Measurements from ENCODE around the gene TFR2. TPM values are rescaled to one million over a fixed set of nuclear protein-coding genes. Genes with fewer than 3 reads are reported as not detected.
A peak's percentile ranks its signal among the peaks of the same experiment; 100 is the strongest.

TFR2 gene
- 0.60 and 0.95 TPM in 2 replicates for total RNA-seq
- polyA plus RNA-seq: 0.32 and 0.37 TPM in 2 replicates
- polyA plus RNA-seq (2011; cell fraction: cytosol; rRNA removed): 0.21 and 0.30 TPM in 2 replicates
- polyA plus RNA-seq (2011; cell fraction: nucleus; rRNA removed): 0.53 and 0.76 TPM in 2 replicates
- polyA plus RNA-seq (2012): 0.16 and 0.26 TPM in 2 replicates
- polyA minus RNA-seq: 0.39 and 2.7 TPM in 2 replicates
- 10.9 TPM for polyA minus RNA-seq (2011; cell fraction: cytosol; rRNA and poly(A)+ RNA removed)
- polyA minus RNA-seq (2011; cell fraction: nucleus; rRNA and poly(A)+ RNA removed): 0.91 TPM in 1 of 2 replicates, not detected in the other
- percentile 12 among the genes with signal in this experiment for Bru-seq, nascent RNA
- BruChase-seq, experiment 1, labeled RNA remaining after a 6-hour chase: percentile 14 among the genes with signal in this experiment
- BruChase-seq, experiment 2, labeled RNA remaining after a 2-hour chase: percentile 5 among the genes with signal in this experiment
- long read RNA-seq, partial matches to known transcripts: 0 of 1 reads
- long read RNA-seq, other reads (novel, unspliced or antisense): 0 of 1 reads

GRCh38 chr7:100641463-100641859, at the start of gene TFR2:
Gene TFR2 (minus strand): TSS chr7:100641552. CDS start chr7:100641509, 43 bp downstream.
- intact Hi-C loops (cut with micrococcal nuclease) (no loop called here), dilution Hi-C loops (cut with MboI; ENCODE audit: extremely low pct_ligation_motif_present, low sequenced_read_pairs) (no loop called here)
- no TSS peak for BruUV-seq (replicated peaks)
- POLR2A ChIA-PET: no interaction called here
- Histone ChIP-seq H3K79me2 (ENCODE audit: control insufficient read depth, insufficient read depth, low read length) (no peaks in the 10 kb centered on the region), H3K36me3 (ENCODE audit: control insufficient read depth in 2 of 2, extremely low read depth in 1 of 2, insufficient read depth in 2 of 2, low read length in 2 of 2) (no peaks in the 10 kb centered on the region), H3K4me1 (ENCODE audit: control insufficient read depth, extremely low read depth, insufficient read depth, low read length) (no peaks in the 10 kb centered on the region), H4K20me1 (replicated peaks; ENCODE audit: control insufficient read depth, extremely low read depth, insufficient read depth, low read length) (no peaks in the 10 kb centered on the region), H2AFZ (ENCODE audit: low read depth, low read length) (no peak within 1 kb of the TSS), H3K9me3 (replicated peaks; ENCODE audit: control insufficient read depth, insufficient read depth, low read length) (no peaks in the 10 kb centered on the region), H3K4me2 (ENCODE audit: insufficient read depth, low read length) (no peak within 1 kb of the TSS), H3K27me3 (ENCODE audit: control insufficient read depth in 2 of 2, insufficient read depth in 2 of 2, low read length in 2 of 2) (no peaks in the 10 kb centered on the region), H3K9me1 (replicated peaks; ENCODE audit: control insufficient read depth, extremely low read depth, insufficient read depth, low read length) (no peaks in the 10 kb centered on the region), H3K9ac (replicated peaks; ENCODE audit: extremely low read depth, insufficient read depth, low read length) (no peak within 1 kb of the TSS), H3K4me3 (replicated peaks in 1 of 3; ENCODE audit: insufficient read depth in 1 of 3, low read depth in 1 of 3, low read length in 3 of 3) (no peak within 1 kb of the TSS), H3K27ac (ENCODE audit: insufficient read depth, low read depth, low read length) (no peak within 1 kb of the TSS)
- CTCF ChIA-PET: no interaction called here
- TF ChIP-seq FOS (IDR thresholded peaks at IDR 0.05; ENCODE audit: borderline replicate concordance, insufficient read depth, low read length): no peak
- TF ChIP-seq POLR2AphosphoS5 (IDR thresholded peaks at IDR 0.05; ENCODE audit: insufficient read depth, low read depth, low read length): no peak
- TF ChIP-seq CTCF (IDR thresholded peaks at IDR 0.05; ENCODE audit: extremely low read depth in 1 of 2, insufficient read depth in 1 of 2, low read depth in 1 of 2, low read length in 2 of 2): no peak
- TF ChIP-seq GATA2 (IDR thresholded peaks at IDR 0.05; ENCODE audit: insufficient read depth, insufficient read length, low read depth, low read length): no peak
- TF ChIP-seq POLR2A (IDR thresholded peaks at IDR 0.05; ENCODE audit: low read depth, low read length): no peak
- no peak for TF ChIP-seq MYC (IDR thresholded peaks at IDR 0.05; ENCODE audit: low read depth, low read length)
- no peak for TF ChIP-seq EZH2 (IDR thresholded peaks at IDR 0.05; ENCODE audit: borderline replicate concordance, low read depth, low read length, severe bottlenecking)
- TF ChIP-seq MAX (IDR thresholded peaks at IDR 0.05; ENCODE audit: insufficient read depth, insufficient read length): no peak
- TF ChIP-seq JUN (IDR thresholded peaks at IDR 0.05; ENCODE audit: borderline replicate concordance, insufficient read depth, insufficient read length, low read depth): no peak
- no peak for FAIRE-seq
- no peak for DNase-seq (ENCODE audit: low read depth, low spot score)
